ENCODE results near the gene ADISSP. TPM values are rescaled to one million over a fixed set of nuclear protein-coding genes. Genes with fewer than 3 reads are reported as not detected.
A peak's percentile ranks its signal among the peaks of the same experiment; 100 is the strongest.

Gene ADISSP
- total and polyA plus RNA-seq, 9 of the 15 experiments (the other 6 are each of a cell fraction or from before 2014, with no cell fraction given): 1.4 to 70.6 (median 23.4) TPM

DNA sequence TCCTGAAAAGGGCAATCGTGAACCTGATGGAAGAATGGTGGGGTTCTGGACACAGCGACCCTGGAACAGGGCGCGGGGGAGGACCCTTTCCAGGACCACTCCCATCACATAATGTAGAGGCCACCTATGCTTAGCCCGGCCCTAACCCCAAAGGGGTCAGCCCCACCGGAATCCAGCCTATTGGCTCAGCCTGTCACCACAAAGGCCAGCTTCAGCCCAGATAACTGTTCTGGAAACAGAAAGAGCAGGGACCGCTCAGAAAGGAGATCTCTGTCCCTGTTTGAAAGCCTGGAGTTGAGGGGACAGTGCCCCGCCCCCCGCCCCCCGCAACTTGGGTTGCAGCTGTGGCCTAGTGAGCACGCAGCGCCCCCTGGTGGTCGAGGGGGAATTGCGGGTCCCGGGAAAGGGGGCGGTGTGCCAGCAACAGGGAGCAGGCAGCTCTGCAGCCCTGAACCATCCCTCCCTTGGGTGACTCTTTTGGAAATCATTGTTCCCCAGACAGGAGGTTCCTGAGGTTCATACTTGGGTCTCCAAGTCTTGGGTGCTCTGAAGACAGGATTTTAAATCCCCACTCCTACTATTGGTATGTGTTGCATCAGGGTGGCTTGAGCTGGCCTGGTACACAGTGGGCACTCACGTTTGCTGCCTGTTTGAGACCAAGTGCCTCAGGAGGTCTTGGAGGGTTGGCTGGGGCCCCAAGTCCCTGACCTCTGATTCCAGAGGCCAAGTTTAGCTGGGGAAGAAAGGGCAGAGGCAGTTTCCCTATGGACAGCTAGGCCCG, 56.7 kb downstream of the ADISSP start (continued):
- TF ChIP-seq, protein P1, sequence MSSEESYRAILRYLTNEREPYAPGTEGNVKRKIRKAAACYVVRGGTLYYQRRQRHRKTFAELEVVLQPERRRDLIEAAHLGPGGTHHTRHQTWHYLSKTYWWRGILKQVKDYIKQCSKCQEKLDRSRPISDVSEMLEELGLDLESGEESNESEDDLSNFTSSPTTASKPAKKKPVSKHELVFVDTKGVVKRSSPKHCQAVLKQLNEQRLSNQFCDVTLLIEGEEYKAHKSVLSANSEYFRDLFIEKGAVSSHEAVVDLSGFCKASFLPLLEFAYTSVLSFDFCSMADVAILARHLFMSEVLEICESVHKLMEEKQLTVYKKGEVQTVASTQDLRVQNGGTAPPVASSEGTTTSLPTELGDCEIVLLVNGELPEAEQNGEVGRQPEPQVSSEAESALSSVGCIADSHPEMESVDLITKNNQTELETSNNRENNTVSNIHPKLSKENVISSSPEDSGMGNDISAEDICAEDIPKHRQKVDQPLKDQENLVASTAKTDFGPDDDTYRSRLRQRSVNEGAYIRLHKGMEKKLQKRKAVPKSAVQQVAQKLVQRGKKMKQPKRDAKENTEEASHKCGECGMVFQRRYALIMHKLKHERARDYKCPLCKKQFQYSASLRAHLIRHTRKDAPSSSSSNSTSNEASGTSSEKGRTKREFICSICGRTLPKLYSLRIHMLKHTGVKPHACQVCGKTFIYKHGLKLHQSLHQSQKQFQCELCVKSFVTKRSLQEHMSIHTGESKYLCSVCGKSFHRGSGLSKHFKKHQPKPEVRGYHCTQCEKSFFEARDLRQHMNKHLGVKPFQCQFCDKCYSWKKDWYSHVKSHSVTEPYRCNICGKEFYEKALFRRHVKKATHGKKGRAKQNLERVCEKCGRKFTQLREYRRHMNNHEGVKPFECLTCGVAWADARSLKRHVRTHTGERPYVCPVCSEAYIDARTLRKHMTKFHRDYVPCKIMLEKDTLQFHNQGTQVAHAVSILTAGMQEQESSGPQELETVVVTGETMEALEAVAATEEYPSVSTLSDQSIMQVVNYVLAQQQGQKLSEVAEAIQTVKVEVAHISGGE (CRISPR knock-in tag; IDR thresholded peaks at IDR 0.05): no peak
- TF ChIP-seq FOXP1 (CRISPR knock-in tag; IDR thresholded peaks at IDR 0.05): no peak
- no peak for TF ChIP-seq SMAD3 (CRISPR knock-in tag; conservative IDR thresholded peaks at IDR 0.05)
- TF ChIP-seq, protein P2, sequence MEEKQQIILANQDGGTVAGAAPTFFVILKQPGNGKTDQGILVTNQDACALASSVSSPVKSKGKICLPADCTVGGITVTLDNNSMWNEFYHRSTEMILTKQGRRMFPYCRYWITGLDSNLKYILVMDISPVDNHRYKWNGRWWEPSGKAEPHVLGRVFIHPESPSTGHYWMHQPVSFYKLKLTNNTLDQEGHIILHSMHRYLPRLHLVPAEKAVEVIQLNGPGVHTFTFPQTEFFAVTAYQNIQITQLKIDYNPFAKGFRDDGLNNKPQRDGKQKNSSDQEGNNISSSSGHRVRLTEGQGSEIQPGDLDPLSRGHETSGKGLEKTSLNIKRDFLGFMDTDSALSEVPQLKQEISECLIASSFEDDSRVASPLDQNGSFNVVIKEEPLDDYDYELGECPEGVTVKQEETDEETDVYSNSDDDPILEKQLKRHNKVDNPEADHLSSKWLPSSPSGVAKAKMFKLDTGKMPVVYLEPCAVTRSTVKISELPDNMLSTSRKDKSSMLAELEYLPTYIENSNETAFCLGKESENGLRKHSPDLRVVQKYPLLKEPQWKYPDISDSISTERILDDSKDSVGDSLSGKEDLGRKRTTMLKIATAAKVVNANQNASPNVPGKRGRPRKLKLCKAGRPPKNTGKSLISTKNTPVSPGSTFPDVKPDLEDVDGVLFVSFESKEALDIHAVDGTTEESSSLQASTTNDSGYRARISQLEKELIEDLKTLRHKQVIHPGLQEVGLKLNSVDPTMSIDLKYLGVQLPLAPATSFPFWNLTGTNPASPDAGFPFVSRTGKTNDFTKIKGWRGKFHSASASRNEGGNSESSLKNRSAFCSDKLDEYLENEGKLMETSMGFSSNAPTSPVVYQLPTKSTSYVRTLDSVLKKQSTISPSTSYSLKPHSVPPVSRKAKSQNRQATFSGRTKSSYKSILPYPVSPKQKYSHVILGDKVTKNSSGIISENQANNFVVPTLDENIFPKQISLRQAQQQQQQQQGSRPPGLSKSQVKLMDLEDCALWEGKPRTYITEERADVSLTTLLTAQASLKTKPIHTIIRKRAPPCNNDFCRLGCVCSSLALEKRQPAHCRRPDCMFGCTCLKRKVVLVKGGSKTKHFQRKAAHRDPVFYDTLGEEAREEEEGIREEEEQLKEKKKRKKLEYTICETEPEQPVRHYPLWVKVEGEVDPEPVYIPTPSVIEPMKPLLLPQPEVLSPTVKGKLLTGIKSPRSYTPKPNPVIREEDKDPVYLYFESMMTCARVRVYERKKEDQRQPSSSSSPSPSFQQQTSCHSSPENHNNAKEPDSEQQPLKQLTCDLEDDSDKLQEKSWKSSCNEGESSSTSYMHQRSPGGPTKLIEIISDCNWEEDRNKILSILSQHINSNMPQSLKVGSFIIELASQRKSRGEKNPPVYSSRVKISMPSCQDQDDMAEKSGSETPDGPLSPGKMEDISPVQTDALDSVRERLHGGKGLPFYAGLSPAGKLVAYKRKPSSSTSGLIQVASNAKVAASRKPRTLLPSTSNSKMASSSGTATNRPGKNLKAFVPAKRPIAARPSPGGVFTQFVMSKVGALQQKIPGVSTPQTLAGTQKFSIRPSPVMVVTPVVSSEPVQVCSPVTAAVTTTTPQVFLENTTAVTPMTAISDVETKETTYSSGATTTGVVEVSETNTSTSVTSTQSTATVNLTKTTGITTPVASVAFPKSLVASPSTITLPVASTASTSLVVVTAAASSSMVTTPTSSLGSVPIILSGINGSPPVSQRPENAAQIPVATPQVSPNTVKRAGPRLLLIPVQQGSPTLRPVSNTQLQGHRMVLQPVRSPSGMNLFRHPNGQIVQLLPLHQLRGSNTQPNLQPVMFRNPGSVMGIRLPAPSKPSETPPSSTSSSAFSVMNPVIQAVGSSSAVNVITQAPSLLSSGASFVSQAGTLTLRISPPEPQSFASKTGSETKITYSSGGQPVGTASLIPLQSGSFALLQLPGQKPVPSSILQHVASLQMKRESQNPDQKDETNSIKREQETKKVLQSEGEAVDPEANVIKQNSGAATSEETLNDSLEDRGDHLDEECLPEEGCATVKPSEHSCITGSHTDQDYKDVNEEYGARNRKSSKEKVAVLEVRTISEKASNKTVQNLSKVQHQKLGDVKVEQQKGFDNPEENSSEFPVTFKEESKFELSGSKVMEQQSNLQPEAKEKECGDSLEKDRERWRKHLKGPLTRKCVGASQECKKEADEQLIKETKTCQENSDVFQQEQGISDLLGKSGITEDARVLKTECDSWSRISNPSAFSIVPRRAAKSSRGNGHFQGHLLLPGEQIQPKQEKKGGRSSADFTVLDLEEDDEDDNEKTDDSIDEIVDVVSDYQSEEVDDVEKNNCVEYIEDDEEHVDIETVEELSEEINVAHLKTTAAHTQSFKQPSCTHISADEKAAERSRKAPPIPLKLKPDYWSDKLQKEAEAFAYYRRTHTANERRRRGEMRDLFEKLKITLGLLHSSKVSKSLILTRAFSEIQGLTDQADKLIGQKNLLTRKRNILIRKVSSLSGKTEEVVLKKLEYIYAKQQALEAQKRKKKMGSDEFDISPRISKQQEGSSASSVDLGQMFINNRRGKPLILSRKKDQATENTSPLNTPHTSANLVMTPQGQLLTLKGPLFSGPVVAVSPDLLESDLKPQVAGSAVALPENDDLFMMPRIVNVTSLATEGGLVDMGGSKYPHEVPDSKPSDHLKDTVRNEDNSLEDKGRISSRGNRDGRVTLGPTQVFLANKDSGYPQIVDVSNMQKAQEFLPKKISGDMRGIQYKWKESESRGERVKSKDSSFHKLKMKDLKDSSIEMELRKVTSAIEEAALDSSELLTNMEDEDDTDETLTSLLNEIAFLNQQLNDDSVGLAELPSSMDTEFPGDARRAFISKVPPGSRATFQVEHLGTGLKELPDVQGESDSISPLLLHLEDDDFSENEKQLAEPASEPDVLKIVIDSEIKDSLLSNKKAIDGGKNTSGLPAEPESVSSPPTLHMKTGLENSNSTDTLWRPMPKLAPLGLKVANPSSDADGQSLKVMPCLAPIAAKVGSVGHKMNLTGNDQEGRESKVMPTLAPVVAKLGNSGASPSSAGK (IDR thresholded peaks at IDR 0.05): no peak
- no peak for TF ChIP-seq ZNF253 (CRISPR knock-in tag; conservative IDR thresholded peaks at IDR 0.05)
- peak; percentile 64; the same call in 1 of the 2 replicates for TF ChIP-seq ZBTB7A (IDR thresholded peaks at IDR 0.05; ENCODE audit: borderline replicate concordance, control insufficient read depth, low read depth, low read length)
- TF ChIP-seq ZFP36 (IDR thresholded peaks at IDR 0.05; ENCODE audit: low read depth, low read length, partially characterized antibody): no peak
- no peak for TF ChIP-seq POU5F1 (IDR thresholded peaks at IDR 0.05; ENCODE audit: borderline replicate concordance, low read depth, low read length, partially characterized antibody)
- TF ChIP-seq SMARCE1 (IDR thresholded peaks at IDR 0.05): no peak
- no peak for TF ChIP-seq CTBP1 (IDR thresholded peaks at IDR 0.05; ENCODE audit: borderline replicate concordance)
- TF ChIP-seq PRMT5 (CRISPR knock-in tag; IDR thresholded peaks at IDR 0.05): no peak
- TF ChIP-seq SETDB1 (IDR thresholded peaks at IDR 0.05; ENCODE audit: low read length): no peak
- no peak for TF ChIP-seq MIER1 (IDR thresholded peaks at IDR 0.05; ENCODE audit: low read depth)

Measured in K562 (cell line).